HG02870 (cell line): ENCODE results near the gene DTNA.

Experiments
- ATAC-seq: cut with Tn5 transposase; IDR thresholded peaks from one replicate; pipeline ENCODE4 v1.9.1; 2021; ENCODE audit warnings: mild to moderate bottlenecking, moderate library complexity; ENCODE audit not compliant: unreplicated experiment

DTNA gene

GRCh38 chr18:34847408-34847807, 137.3 kb downstream of the DTNA start:
- ATAC-seq: no peak

- ATAC-seq: no peak
These were observed 138.1 kb downstream of the DTNA start for GRCh38 chr18:34848156-34848555.

- ATAC-seq: no peak
These were observed 138.6 kb downstream of the DTNA start for GRCh38 chr18:34848695-34849094.

GRCh38 chr18:34857320-34857719, 147.2 kb downstream of the DTNA start:
- ATAC-seq: no peak

- no peak for ATAC-seq
These were observed 148.1 kb downstream of the DTNA start for GRCh38 chr18:34858188-34858587.

GRCh38 chr18:34859496-34859895, 149.4 kb downstream of the DTNA start:
- ATAC-seq: no peak

- no peak for ATAC-seq
These were observed 152.5 kb downstream of the DTNA start for GRCh38 chr18:34862561-34862960.

- no peak for ATAC-seq
These were observed 153.6 kb downstream of the DTNA start for GRCh38 chr18:34863702-34864101.

GRCh38 chr18:34864836-34865497, 154.9 kb downstream of the DTNA start:
- no peak for ATAC-seq

GRCh38 chr18:34866310-34866709, 156.2 kb downstream of the DTNA start:
- no peak for ATAC-seq

GRCh38 chr18:34866739-34867138, 156.6 kb downstream of the DTNA start:
- ATAC-seq: no peak

GRCh38 chr18:34867520-34867919, 157.4 kb downstream of the DTNA start:
- no peak for ATAC-seq

- ATAC-seq: no peak
These were observed 160.6 kb downstream of the DTNA start for GRCh38 chr18:34870555-34871310.

GRCh38 chr18:34871435-34871834, 161.3 kb downstream of the DTNA start:
- ATAC-seq: no peak

- no peak for ATAC-seq
These were observed 162.0 kb downstream of the DTNA start for GRCh38 chr18:34872066-34872465.

GRCh38 chr18:34873986-34874580, 164.0 kb downstream of the DTNA start:
- no peak for ATAC-seq

GRCh38 chr18:34875150-34875549, 165.1 kb downstream of the DTNA start:
- ATAC-seq: no peak

- no peak for ATAC-seq
These were observed 170.3 kb downstream of the DTNA start for GRCh38 chr18:34880403-34880802.

GRCh38 chr18:34880882-34881834, 171.1 kb downstream of the DTNA start:
- no peak for ATAC-seq

- no peak for ATAC-seq
These were observed 174.3 kb downstream of the DTNA start for GRCh38 chr18:34884436-34884835.

GRCh38 chr18:34886177-34886576, 176.1 kb downstream of the DTNA start:
- no peak for ATAC-seq
